PFSK-1 (cell line): Measurements from ENCODE around the gene CEMIP2.

ENCODE experiments used
- FOXP2 ChIP-seq: optimal IDR thresholded peaks from 2 replicates; pipeline ENCODE3; 2011; ENCODE audit warnings: borderline replicate concordance, control low read depth, inconsistent platforms; ENCODE audit not compliant: insufficient read depth; ENCODE audit errors: extremely low read length, extremely low read depth
- TAF1 ChIP-seq: IDR thresholded peaks from 2 replicates; pipeline ENCODE4 v1.6.1; 2012; ENCODE audit warnings: low read length, control low read depth, borderline replicate concordance; ENCODE audit not compliant: insufficient read depth
- TF ChIP-seq, protein P1 (sequence below), 2 experiments: IDR thresholded peaks; 2 replicates each; pipeline versions ENCODE4 v1.6.1 to v1.8.0; 2011 to 2012; ENCODE audit warnings: low read depth in 2 of 2, low read length in 2 of 2, control low read depth in 1 of 2, inconsistent platforms in 1 of 2, mild to moderate bottlenecking in 1 of 2, moderate library complexity in 1 of 2; ENCODE audit not compliant: insufficient read depth in 1 of 2

DNA sequence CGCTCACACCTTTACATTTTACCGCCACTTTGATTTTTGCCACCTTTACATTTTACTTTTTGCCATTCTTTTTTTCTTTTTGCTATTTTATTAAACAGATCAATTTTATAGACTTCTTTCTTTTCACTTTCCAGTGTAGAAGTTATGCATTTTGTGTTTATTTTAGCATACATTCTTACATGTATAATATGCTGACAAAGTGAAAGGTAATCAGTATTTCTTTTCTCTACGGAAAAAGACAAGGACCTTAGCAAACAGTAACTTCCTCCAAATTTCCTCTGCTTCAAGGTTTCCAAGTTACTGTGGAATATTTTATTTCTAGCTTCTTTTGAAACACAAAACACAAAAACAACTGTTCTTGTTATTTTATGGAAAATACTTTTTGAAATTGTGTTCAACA, 97.0 kb downstream of the CEMIP2 start:
- TF ChIP-seq, protein P1, sequence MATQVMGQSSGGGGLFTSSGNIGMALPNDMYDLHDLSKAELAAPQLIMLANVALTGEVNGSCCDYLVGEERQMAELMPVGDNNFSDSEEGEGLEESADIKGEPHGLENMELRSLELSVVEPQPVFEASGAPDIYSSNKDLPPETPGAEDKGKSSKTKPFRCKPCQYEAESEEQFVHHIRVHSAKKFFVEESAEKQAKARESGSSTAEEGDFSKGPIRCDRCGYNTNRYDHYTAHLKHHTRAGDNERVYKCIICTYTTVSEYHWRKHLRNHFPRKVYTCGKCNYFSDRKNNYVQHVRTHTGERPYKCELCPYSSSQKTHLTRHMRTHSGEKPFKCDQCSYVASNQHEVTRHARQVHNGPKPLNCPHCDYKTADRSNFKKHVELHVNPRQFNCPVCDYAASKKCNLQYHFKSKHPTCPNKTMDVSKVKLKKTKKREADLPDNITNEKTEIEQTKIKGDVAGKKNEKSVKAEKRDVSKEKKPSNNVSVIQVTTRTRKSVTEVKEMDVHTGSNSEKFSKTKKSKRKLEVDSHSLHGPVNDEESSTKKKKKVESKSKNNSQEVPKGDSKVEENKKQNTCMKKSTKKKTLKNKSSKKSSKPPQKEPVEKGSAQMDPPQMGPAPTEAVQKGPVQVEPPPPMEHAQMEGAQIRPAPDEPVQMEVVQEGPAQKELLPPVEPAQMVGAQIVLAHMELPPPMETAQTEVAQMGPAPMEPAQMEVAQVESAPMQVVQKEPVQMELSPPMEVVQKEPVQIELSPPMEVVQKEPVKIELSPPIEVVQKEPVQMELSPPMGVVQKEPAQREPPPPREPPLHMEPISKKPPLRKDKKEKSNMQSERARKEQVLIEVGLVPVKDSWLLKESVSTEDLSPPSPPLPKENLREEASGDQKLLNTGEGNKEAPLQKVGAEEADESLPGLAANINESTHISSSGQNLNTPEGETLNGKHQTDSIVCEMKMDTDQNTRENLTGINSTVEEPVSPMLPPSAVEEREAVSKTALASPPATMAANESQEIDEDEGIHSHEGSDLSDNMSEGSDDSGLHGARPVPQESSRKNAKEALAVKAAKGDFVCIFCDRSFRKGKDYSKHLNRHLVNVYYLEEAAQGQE (IDR thresholded peaks at IDR 0.05; ENCODE audit: insufficient read depth in 1 of 2, low read depth in 2 of 2, low read length in 2 of 2): no peak
- TF ChIP-seq FOXP2 (no peak), TAF1 (no peak)
